Activated B cell treated with CpG ODN at 0.5 μM for 24 hours (primary cell): ENCODE results near the gene SFXN3. TPM values are rescaled to one million over a fixed set of nuclear protein-coding genes. Genes with fewer than 3 reads are reported as not detected.

Source experiments
- ATAC-seq: fragments of 200-7000 bp; cut with Tn5 transposase; one replicate; pipeline ENCODE4 v1.10.0; 2021; ENCODE audit warnings: low read depth, mild to moderate bottlenecking, moderate library complexity
- CTCF ChIA-PET: fragments of 350-600 bp; sonication (Branson Sonifier 250); formaldehyde crosslinking; loops from one replicate; lab custom pipeline; 2021; ENCODE audit warnings: antibody characterized with exemption; lab: Charles Lee
- POLR2A ChIA-PET: fragments of 350-600 bp; sonication (Branson Sonifier 250); formaldehyde crosslinking; loops from one replicate; lab custom pipeline; 2021; ENCODE audit warnings: antibody characterized with exemption; lab: Charles Lee
- DNase-seq: peaks from one replicate; pipeline ENCODE4 v3.0.0; 2022
- H3K27ac Mint-ChIP-seq: one replicate; pipeline ENCODE4 v1.8.0; 2020; ENCODE audit warnings: mixed read lengths
- H3K27me3 Mint-ChIP-seq: one replicate; pipeline ENCODE4 v1.8.0; 2021; ENCODE audit warnings: mixed read lengths
- H3K36me3 Mint-ChIP-seq: one replicate; pipeline ENCODE4 v1.8.0; 2021; ENCODE audit warnings: low read depth, mixed read lengths
- H3K4me1 Mint-ChIP-seq: one replicate; pipeline ENCODE4 v1.8.0; 2021; ENCODE audit warnings: mixed read lengths
- H3K4me3 Mint-ChIP-seq: one replicate; pipeline ENCODE4 v1.8.0; 2020; ENCODE audit warnings: mild to moderate bottlenecking, mixed read lengths
- H3K9me3 Mint-ChIP-seq: one replicate; pipeline ENCODE4 v1.8.0; 2020; ENCODE audit warnings: mixed read lengths
- CTCF ChIP-seq: fragments of 200-600 bp; IDR thresholded peaks from one replicate; pipeline ENCODE4 v1.8.0; 2022; ENCODE audit warnings: antibody characterized with exemption, mild to moderate bottlenecking
- intact Hi-C: fragments of 100-400 bp; cut with micrococcal nuclease; formaldehyde crosslinking; loops from one replicate; pipeline ENCODE4 v1.15.1; 2024
- total RNA-seq: library from RNA; stranded (reverse); gene quantifications from 2 replicates; pipeline ENCODE4 v1.2.3, GENCODE V29; 2022

Gene SFXN3
- total RNA-seq, 1 donor from 2014 or later = 9.8 TPM

- CTCF ChIA-PET = interaction anchor here (0.7 to 3.3 kb wide), 3 partner anchors 12 to 17 kb away, joined by 3 to 11 read pairs (median 4); no protein-coding TSS in a partner anchor
- H3K27ac Mint-ChIP-seq = no peak overlapping the region
- DNase-seq (no peak), ATAC-seq (no peak)
- H3K4me3 Mint-ChIP-seq = no peak overlapping the region
- peaks cover 23% of the 10 kb centered on the region for H3K36me3 Mint-ChIP-seq
- peaks cover 20% of the 10 kb centered on the region for H3K4me1 Mint-ChIP-seq
- TF ChIP-seq CTCF = no peak
- intact Hi-C loops = no loop called here
- POLR2A ChIA-PET = no interaction called here
- H3K9me3 Mint-ChIP-seq = no peaks in the 10 kb centered on the region
- no peaks in the 10 kb centered on the region for H3K27me3 Mint-ChIP-seq
Measured at GRCh38 chr10:101002456-101002855, 28.6 kb upstream of the SFXN3 start.

- intact Hi-C loops = no loop called here
Measured at GRCh38 chr10:101003639-101004206, 27.3 kb upstream of the SFXN3 start.

GRCh38 chr10:101005361-101005760, 25.7 kb upstream of the SFXN3 start:
- intact Hi-C loops = no loop called here
- Mint-ChIP-seq H3K27ac (no peak overlapping the region), H3K36me3 (peaks cover 20% of the 10 kb centered on the region), H3K4me1 (peaks cover 6% of the 10 kb centered on the region), H3K9me3 (no peaks in the 10 kb centered on the region), H3K27me3 (no peaks in the 10 kb centered on the region), H3K4me3 (no peak overlapping the region)
- POLR2A ChIA-PET = no interaction called here
- CTCF ChIA-PET = no interaction called here
- ATAC-seq (no peak), DNase-seq (no peak)
- TF ChIP-seq CTCF = no peak

More at GRCh38 chr10:101003639-101004206, 27.3 kb upstream of the SFXN3 start:
- Mint-ChIP-seq H3K9me3 (no peaks in the 10 kb centered on the region), H3K4me1 (peaks cover 10% of the 10 kb centered on the region), H3K36me3 (peaks cover 21% of the 10 kb centered on the region), H3K27me3 (no peaks in the 10 kb centered on the region), H3K4me3 (no peak overlapping the region), H3K27ac (no peak overlapping the region)
- DNase-seq (no peak), ATAC-seq (no peak)
- no peak for TF ChIP-seq CTCF
- POLR2A ChIA-PET = no interaction called here
- CTCF ChIA-PET = interaction anchor here (1.5 to 3.3 kb wide), 2 partner anchors 11 to 15 kb away, joined by 4 to 11 read pairs; no protein-coding TSS in a partner anchor

GRCh38 chr10:101005869-101006567, 25.0 kb upstream of the SFXN3 start:
- POLR2A ChIA-PET = no interaction called here

More at GRCh38 chr10:101005869-101006567, 25.0 kb upstream of the SFXN3 start:
- Mint-ChIP-seq H3K27ac (no peak overlapping the region), H3K4me3 (no peak overlapping the region), H3K4me1 (peaks cover 3% of the 10 kb centered on the region), H3K27me3 (no peaks in the 10 kb centered on the region), H3K36me3 (peaks cover 20% of the 10 kb centered on the region), H3K9me3 (no peaks in the 10 kb centered on the region)
- TF ChIP-seq CTCF = no peak
- DNase-seq (no peak), ATAC-seq (no peak)
- CTCF ChIA-PET = no interaction called here
- intact Hi-C loops = no loop called here
